HPDE6-E6E7 (cell line): Measurements from ENCODE around the gene GPC6.
"Not testable (repeated sequence)": the region's sequence is repeated elsewhere in the genome, so short reads cannot be mapped to it uniquely, and the experiment has no call there.

Source experiments
- DNase-seq: peaks from one replicate; pipeline ENCODE4 v3.0.0; 2011; ENCODE audit warnings: missing footprints; ENCODE audit errors: extremely low spot score

Gene GPC6

GRCh38 chr13:93318534-93319254, 92.1 kb downstream of the GPC6 start:
- no peak for DNase-seq

- no peak for DNase-seq
Observed at GRCh38 chr13:93320942-93321341, 94.3 kb downstream of the GPC6 start.

DNA sequence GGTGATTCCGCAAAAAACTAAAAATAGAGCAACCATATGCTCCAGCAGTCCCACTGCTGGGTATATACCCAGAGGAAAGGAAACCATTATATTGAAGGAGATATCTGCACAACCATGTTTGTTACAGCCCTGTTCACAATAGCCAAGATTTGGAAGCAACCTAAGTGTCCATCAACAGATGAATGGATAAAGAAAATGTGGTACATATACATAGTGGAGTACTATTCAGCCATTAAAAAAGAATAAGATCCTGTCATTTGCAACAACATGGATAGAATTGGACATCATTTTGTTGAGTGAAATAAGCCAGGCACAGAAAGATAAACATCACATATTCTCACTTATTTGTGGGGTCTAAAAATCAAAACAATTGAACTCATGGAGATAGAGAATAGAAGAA, 97.3 kb downstream of the GPC6 start:
- not testable (repeated sequence) for DNase-seq

GRCh38 chr13:93325303-93326233, 99.0 kb downstream of the GPC6 start:
- no peak for DNase-seq

DNA sequence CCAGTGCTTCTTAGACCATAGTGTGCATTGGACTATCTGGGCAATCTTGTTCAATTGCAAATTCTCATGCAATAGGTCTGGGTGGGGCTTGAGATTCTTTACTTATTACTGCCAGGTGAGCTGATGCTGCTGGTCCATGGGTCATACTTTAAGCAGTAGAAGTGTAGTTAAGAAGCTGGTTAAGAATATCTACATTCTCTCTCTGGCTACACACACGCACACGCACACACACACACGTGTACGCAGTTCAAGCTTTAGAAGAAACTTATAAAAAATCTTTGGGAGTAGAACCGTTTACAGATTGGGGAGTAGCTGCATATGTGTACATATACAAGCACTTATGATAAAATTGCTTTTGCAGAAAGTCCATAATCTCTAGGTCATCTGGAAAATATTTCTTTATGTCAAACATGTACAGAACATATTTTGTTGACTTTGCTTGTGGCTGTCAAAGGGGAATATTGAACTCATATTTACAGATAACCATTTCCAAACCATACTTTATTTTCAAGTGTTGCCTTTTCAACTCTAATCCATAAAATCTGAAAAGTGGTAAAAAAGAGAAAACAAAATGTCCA, 99.7 kb downstream of the GPC6 start:
- no peak for DNase-seq

DNA sequence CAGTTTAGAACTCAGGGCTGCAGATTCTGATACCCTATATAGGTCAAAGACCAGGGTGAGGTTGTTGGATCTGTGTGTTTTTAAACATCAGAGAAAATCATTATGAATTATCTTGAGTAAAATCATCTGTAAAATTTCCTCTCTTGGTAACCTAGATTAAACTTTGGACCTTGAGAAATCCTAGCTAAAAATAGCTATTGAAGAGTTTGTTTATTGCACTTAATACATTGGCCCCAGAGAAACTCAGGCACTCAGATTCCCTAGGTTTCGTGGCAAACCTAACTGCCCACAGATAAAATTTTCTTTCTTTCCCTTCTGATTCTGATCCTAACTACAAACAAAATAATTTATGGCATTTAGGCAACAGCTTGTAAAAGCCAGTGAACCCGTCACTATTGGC, 102.3 kb downstream of the GPC6 start:
- no peak for DNase-seq

DNA sequence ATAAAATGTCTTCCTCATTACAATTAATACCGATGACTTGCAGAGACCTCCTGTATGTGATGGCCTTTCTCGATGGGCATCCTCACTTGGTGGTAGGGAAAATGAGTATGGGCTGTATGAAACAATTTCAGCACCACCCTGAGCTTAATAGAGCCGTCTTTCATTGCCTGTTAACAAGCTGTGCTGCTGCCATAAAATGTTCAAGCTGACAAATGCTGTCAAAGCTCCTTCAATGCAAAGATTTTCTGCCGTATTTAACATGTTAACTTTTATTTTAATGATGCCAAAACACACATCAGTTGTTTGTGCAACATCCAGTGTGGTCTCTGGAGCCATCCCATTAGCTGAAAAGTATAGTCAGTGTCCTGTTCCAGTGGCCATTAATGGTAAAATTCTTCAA, 110.1 kb downstream of the GPC6 start:
- no peak for DNase-seq

- DNase-seq, result no peak
Observed at GRCh38 chr13:93338030-93338429, 111.4 kb downstream of the GPC6 start.

- DNase-seq, result no peak
Observed at GRCh38 chr13:93338906-93339305, 112.3 kb downstream of the GPC6 start.

- DNase-seq, result no peak
Observed at GRCh38 chr13:93339550-93339949, 112.9 kb downstream of the GPC6 start.

DNA sequence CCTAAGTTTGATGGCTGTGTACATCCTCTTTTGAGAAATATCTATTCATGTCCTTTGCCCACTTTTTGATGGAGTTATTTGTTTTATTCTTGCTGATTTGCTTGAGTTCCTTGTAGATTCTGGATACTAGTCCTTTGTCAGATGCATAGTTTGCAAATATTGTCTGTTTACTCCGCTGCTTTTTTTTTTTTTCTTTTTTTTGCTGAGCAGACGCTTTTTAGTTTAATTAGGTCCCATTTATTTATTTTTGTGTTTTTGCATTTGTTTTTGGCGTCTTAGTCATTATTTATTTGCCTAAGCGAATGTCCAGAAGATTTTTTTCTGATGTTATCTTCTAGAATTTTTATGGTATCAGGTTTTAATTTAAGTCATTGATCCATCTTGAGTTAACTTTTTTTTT, 114.9 kb downstream of the GPC6 start:
- no peak for DNase-seq

DNA sequence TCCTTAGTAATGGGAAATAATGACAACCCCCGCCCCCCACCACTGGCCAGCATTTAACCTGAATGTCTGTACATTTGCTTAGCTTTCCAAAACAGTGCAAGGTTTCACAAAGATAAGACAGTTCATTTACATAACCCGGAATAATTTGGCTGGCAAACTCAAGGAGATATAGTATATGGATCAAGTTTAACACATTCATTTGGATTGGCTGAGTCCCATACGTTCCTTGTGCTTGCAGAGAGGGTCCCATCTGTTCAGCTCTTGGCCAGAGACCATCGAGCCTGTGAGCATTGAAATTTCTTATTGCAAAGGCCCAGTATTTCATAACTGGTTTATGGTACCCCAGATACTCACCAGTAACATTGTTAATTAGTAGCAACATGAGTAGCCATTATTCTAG, 116.5 kb downstream of the GPC6 start:
- no peak for DNase-seq

DNA sequence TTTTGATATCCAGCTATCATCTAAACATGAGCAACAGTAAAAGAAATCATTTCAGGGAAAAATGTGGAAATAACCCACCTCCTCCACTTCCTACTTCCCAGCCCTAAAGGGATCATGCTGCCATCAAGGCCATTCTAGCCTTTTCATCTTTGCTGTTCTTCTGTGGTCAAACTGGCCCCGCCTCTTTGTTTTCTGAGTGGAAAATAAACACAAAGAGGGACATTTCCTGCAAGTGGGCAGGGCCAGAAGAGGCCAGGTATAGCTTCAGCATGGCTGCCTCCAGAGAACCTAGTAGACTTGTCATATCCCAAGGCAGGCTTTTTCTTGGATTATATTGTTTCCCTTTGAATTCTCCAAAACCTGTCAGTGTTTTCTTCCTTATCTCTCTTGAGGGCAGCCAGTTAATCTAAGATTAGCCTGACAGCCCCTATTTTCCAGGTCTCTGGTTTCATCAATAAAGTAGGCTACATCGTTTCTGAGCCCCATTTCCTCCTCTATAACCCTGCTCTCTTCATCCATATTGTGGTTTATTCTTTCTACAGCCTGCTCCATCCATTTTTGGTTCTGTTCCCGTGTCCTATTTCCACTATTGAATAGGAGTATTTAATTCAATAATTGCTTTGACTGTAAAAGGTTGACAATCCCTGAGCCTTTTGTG, 117.6 kb downstream of the GPC6 start:
- no peak for DNase-seq

DNA sequence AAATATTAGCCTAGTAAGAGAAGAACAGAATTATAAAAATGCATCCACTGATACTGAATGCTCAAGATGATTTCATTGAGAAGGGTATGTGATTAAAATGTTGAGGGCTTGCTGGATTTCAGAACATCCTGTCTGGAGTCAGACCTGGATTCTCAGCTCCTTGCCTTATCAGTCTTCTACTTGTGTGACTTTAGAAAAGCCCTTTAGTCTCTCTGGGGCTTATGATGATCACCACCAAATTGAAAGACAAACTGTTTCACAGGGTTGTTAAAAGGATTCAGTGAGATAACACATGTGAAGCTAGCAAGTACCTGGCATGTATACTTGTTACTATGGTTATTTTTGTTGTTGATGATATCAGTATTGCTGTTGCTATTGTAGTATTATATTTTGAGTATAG, 118.4 kb downstream of the GPC6 start:
- DNase-seq, result no peak

- no peak for DNase-seq
Observed at GRCh38 chr13:93345770-93346169, 119.2 kb downstream of the GPC6 start.

GRCh38 chr13:93352616-93353015, 126.0 kb downstream of the GPC6 start:
- no peak for DNase-seq

DNA sequence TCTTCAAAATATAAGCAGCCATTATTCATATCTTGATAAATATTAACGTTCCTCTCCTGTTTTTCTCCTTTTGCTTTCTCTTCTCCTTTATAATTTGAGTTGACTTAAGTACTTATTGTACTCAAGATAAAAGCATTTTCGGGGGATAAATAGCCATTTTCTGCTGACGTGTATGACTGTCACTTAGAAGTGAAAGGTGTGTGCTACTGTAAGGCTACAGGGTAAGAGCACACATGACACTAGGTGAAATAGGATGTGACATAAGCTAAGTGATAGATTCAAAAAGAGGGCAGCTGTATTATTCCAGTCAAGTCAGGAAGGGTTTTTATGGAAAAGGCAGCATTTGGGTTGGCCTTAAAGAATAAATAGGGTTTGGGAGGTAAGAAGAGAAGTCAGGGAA, 128.5 kb downstream of the GPC6 start:
- no peak for DNase-seq

GRCh38 chr13:93356469-93356868, 129.9 kb downstream of the GPC6 start:
- DNase-seq, result no peak

GRCh38 chr13:93360021-93360420, 133.4 kb downstream of the GPC6 start:
- DNase-seq, result no peak

- DNase-seq, result no peak
Observed at GRCh38 chr13:93361703-93362102, 135.1 kb downstream of the GPC6 start.

GRCh38 chr13:93364166-93364565, 137.6 kb downstream of the GPC6 start:
- DNase-seq, result no peak

DNA sequence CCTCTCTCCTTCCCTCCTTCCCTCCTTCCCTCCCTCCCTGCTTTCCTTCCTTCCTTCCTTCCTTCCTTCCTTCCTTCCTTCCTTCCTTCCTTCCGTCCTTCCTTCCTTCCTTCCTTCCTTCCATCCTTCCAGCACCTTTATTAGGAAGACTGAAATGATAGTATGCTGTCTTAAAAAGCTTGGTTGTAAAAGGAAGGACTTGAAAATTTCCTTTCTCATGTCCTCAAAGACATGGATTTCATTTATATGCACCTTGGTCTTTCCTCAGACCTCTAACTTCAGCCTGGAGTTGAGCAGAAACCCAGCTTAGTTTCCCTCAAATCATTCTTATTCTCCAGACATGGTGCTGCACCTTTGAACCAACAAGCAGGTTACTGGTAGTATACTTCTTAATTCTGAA, 141.7 kb downstream of the GPC6 start:
- DNase-seq, result no peak
